Hepatocyte (in vitro differentiated cells): ENCODE measurements around the gene MYO5C. TPM values are rescaled to one million over a fixed set of nuclear protein-coding genes. Genes with fewer than 3 reads are reported as not detected.

Experiments
- DNase-seq: peaks from one replicate; pipeline ENCODE4 v3.0.0-alpha.2; 2016; ENCODE audit warnings: low spot score
- H2AFZ ChIP-seq: fragments of 200-600 bp; sonication (generic); 2 replicates; pipeline ENCODE4 v1.6.0; 2016; ENCODE audit warnings: antibody characterized with exemption, mild to moderate bottlenecking
- H3K27ac ChIP-seq: fragments of 200-600 bp; sonication (generic); 2 replicates; pipeline ENCODE4 v1.5.1; 2016; ENCODE audit warnings: mild to moderate bottlenecking
- H3K27me3 ChIP-seq: fragments of 200-600 bp; sonication (generic); 2 replicates; pipeline ENCODE4 v1.6.1; 2016
- H3K36me3 ChIP-seq: fragments of 200-600 bp; sonication (generic); replicated peaks from 2 replicates; pipeline ENCODE4 v1.5.1; 2016; ENCODE audit warnings: low read depth; ENCODE audit not compliant: insufficient read depth
- H3K4me1 ChIP-seq: fragments of 200-600 bp; sonication (generic); 2 replicates; pipeline ENCODE4 v1.5.1; 2016; ENCODE audit warnings: mild to moderate bottlenecking, moderate library complexity; ENCODE audit not compliant: insufficient read depth
- H3K4me2 ChIP-seq: fragments of 200-600 bp; sonication (generic); 2 replicates; pipeline ENCODE4 v1.6.0; 2016
- H3K4me3 ChIP-seq: fragments of 200-600 bp; sonication (generic); 2 replicates; pipeline ENCODE4 v1.5.1; 2016; ENCODE audit warnings: mild to moderate bottlenecking
- H3K79me2 ChIP-seq: fragments of 200-600 bp; sonication (generic); 2 replicates; pipeline ENCODE4 v1.6.0; 2017; ENCODE audit warnings: mild to moderate bottlenecking
- H3K9me2 ChIP-seq: fragments of 200-600 bp; sonication (generic); replicated peaks from 2 replicates; pipeline ENCODE4 v1.6.0; 2017; ENCODE audit warnings: mild to moderate bottlenecking; ENCODE audit not compliant: insufficient read depth
- H3K9me3 ChIP-seq: fragments of 200-600 bp; sonication (generic); 2 replicates; pipeline ENCODE4 v1.5.1; 2016; ENCODE audit warnings: low read depth, mild to moderate bottlenecking
- H4K20me1 ChIP-seq: fragments of 200-600 bp; sonication (generic); 2 replicates; pipeline ENCODE4 v1.6.0; 2016; ENCODE audit warnings: mild to moderate bottlenecking; ENCODE audit not compliant: insufficient read depth, poor library complexity, severe bottlenecking
- CTCF ChIP-seq: fragments of 200-600 bp; sonication (generic); IDR thresholded peaks from 2 replicates; pipeline ENCODE4 v1.5.1; 2016; ENCODE audit warnings: antibody characterized with exemption, mild to moderate bottlenecking; ENCODE audit not compliant: poor library complexity
- EZH2 ChIP-seq: fragments of 200-600 bp; sonication (generic); IDR thresholded peaks from 2 replicates; pipeline ENCODE4 v1.6.1; 2016; ENCODE audit warnings: antibody characterized with exemption, mild to moderate bottlenecking, borderline replicate concordance
- EZH2phosphoT487 ChIP-seq: fragments of 200-600 bp; sonication (generic); IDR thresholded peaks from one replicate; pipeline ENCODE4 v1.6.1; 2018; ENCODE audit warnings: antibody characterized with exemption, mild to moderate bottlenecking, low read depth, moderate library complexity; ENCODE audit not compliant: unreplicated experiment, severe bottlenecking
- WGBS: methylation state at CpG from one replicate; pipeline ENCODE4 v1.1.6; 2016; ENCODE audit warnings: low lambda C conversion rate; ENCODE audit errors: missing lambda C conversion rate; 5-methylcytosine and 5-hydroxymethylcytosine counted together
- polyA plus RNA-seq: library from polyadenylated mRNA; unstranded; fragments of >200 nt; fragmentation: Nextera tagmentation; extraction: Ambion mirVana; gene quantifications from 2 replicates; pipeline ENCODE4 v1.2.1, GENCODE V29; 2016
- total RNA-seq: library from RNA; depleted of rRNA; stranded (reverse); fragments of >200 nt; gene quantifications from 2 replicates; pipeline ENCODE4 v1.2.3, GENCODE V29; 2014

Gene MYO5C
- total and polyA plus RNA-seq, 2 experiments from 2014 or later: 10.2 to 18.2 TPM

DNA sequence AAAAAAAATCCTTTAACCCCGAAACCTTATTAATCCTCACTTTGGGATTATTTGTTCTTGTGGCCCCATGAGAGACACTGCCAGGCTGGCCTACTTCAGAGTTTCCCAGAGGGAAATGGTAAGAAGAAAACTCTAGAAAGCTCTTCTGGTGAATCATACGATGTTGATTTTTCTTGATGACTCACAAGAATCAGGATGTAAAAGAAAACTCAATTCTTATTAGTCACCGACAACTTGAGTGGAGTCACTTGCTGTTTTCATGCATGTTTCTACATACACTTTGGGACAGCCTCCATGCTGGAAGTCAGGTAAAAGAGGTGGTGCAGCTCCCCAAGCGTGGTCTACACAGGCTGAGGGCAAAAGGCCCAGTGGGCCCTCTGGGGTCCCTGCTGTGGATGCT is 42.8 kb downstream of the MYO5C start:
- Histone ChIP-seq H3K79me2 (no peaks in the 10 kb centered on the region), H3K4me3 (no peak overlapping the region), H3K9me3 (no peaks in the 10 kb centered on the region), H3K27me3 (no peaks in the 10 kb centered on the region), H3K27ac (peak overlapping the region; percentile 65), H4K20me1 (no peaks in the 10 kb centered on the region), H3K4me2 (no peak overlapping the region), H3K4me1 (peaks cover 5% of the 10 kb centered on the region), H3K36me3 (no peaks in the 10 kb centered on the region), H3K9me2 (no peaks in the 10 kb centered on the region), H2AFZ (no peak overlapping the region)
- 71% methylated on average over 4 of the region's 4 CpGs for WGBS
- TF ChIP-seq CTCF (no peak), EZH2phosphoT487 (no peak), EZH2 (no peak)
- DNase-seq: peak; percentile 57

DNA sequence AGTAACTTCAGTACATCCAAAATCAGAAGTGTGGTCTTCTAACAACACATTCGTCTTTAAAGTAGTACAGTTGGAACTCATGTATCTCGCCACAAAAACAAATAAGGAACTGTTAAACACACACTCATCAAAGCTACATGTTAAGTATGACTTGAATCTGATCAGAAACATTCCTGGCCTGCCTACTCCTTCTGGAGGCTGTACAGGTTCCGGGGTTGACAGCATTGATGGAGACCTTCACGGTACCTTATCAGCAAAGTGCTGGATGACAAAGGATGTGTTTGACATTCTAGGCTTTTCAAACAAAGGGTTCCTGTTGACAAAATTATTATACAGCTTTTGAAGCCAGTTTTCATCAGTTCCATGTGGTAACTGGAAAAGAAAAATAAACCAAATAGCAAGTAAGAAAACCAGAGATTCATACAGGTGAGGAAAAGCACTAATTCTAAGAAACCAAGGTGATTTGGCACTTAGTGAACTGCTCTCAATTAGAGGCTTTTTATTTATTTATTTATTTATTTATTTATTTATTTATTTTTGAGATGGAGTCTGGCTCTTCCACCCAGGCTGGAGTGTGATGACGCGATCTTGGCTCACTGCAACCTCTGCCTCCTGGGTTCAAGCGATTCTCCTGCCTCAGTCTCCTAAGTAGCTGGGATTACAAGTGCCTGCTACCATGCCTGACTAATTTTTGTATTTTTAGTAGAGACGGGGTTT is 44.3 kb downstream of the MYO5C start:
- no peak overlapping the region for H3K4me2 ChIP-seq
- no peak for TF ChIP-seq CTCF
- TF ChIP-seq EZH2phosphoT487: no peak
- TF ChIP-seq EZH2: no peak
- DNase-seq: no peak
- no peaks in the 10 kb centered on the region for H3K9me3 ChIP-seq
- no peaks in the 10 kb centered on the region for H3K4me1 ChIP-seq
- WGBS: 73% methylated on average over 8 of the region's 8 CpGs
- H3K4me3 ChIP-seq: no peak overlapping the region
- no peaks in the 10 kb centered on the region for H3K9me2 ChIP-seq
- no peaks in the 10 kb centered on the region for H3K79me2 ChIP-seq
- no peak overlapping the region for H2AFZ ChIP-seq
- H3K36me3 ChIP-seq: no peaks in the 10 kb centered on the region
- no peaks in the 10 kb centered on the region for H4K20me1 ChIP-seq
- no peaks in the 10 kb centered on the region for H3K27me3 ChIP-seq
- H3K27ac ChIP-seq: peak overlapping the region; percentile 57

DNA sequence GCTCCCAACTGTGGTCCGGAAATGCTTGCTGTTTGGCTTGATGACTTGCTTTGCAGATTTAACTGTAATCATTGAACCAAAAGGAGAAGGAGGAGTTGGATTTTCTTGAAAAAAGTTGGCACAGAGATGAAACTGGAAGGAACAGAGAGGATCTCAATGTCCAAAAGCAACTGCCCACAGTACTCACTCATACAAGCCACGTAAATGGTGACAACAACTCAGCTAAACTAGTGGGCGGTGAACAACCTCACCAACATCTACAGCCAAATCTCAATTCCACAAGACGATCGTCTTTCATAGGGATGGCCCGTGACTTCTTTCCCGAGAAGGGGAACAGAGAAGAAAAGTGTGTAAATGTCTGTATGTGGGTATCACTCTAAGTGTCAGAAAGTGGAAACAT is 48.1 kb downstream of the MYO5C start:
- H2AFZ ChIP-seq: no peak overlapping the region
- no peaks in the 10 kb centered on the region for H3K36me3 ChIP-seq
- 98% methylated on average over 7 of the region's 7 CpGs for WGBS

More for the DNA sequence above, 48.1 kb downstream of the MYO5C start:
- H3K4me1 ChIP-seq: no peaks in the 10 kb centered on the region
- H3K4me2 ChIP-seq: no peak overlapping the region
- H3K9me3 ChIP-seq: no peaks in the 10 kb centered on the region
- H3K4me3 ChIP-seq: no peak overlapping the region
- H3K79me2 ChIP-seq: no peaks in the 10 kb centered on the region
- no peaks in the 10 kb centered on the region for H3K27me3 ChIP-seq
- TF ChIP-seq CTCF (no peak), EZH2 (no peak), EZH2phosphoT487 (no peak)
- no peaks in the 10 kb centered on the region for H3K9me2 ChIP-seq
- DNase-seq: no peak
- H3K27ac ChIP-seq: peak overlapping the region; percentile 81
- H4K20me1 ChIP-seq: no peaks in the 10 kb centered on the region
